Vagina (tissue), 2 donors: Measurements from ENCODE around the gene APOA4. TPM values are rescaled to one million over a fixed set of nuclear protein-coding genes. Genes with fewer than 3 reads are reported as not detected.

ENCODE experiments used
- DNase-seq, 2 donors: peaks; one replicate each; pipeline ENCODE4 v3.0.0-alpha.2; 2017; ENCODE audit errors: extremely low spot score in 2 of 2
- H3K27ac ChIP-seq: fragments of 200-600 bp; sonication (generic); one replicate; pipeline ENCODE4 v1.5.1; 2019
- H3K27me3 ChIP-seq: fragments of 200-600 bp; sonication (generic); one replicate; pipeline ENCODE4 v1.5.1; 2019
- H3K36me3 ChIP-seq, 2 donors: fragments of 200-600 bp; sonication (generic); one replicate each; pipeline ENCODE4 v1.5.1; 2017 to 2019
- H3K4me1 ChIP-seq: fragments of 200-600 bp; sonication (generic); one replicate; pipeline ENCODE4 v1.5.1; 2019
- H3K4me3 ChIP-seq, 2 donors: fragments of 200-600 bp; sonication (generic); 1 replicate in 1 of 2; 2 replicates in 1 of 2; pipeline ENCODE4 v1.5.1; 2016 to 2019
- H3K9me3 ChIP-seq: fragments of 200-600 bp; sonication (generic); one replicate; pipeline ENCODE4 v1.5.1; 2019
- POLR2A ChIP-seq, 2 donors: fragments of 450-650 bp; IDR thresholded peaks; one replicate each; pipeline ENCODE4 v1.6.1; 2017; ENCODE audit warnings: antibody characterized with exemption in 2 of 2, mild to moderate bottlenecking in 2 of 2, moderate library complexity in 2 of 2
- POLR2AphosphoS5 ChIP-seq, 2 donors: sonication (generic); formaldehyde crosslinking; IDR thresholded peaks; one replicate each; pipeline ENCODE4 v1.9.0; 2017; ENCODE audit warnings: antibody characterized with exemption in 2 of 2, mild to moderate bottlenecking in 2 of 2, low read depth in 1 of 2; ENCODE audit not compliant: insufficient read depth in 1 of 2
- intact Hi-C: fragments of 100-400 bp; cut with DNase I; formaldehyde crosslinking; loops from one replicate; pipeline ENCODE4 v1.15.1; 2023
- total RNA-seq: library from RNA; depleted of rRNA; stranded (reverse); fragments of >200 nt; gene quantifications from one replicate; pipeline ENCODE4 v1.2.3, GENCODE V29; 2016
- TF ChIP-seq, protein P1 (sequence below), 3 experiments: fragments of 450-650 bp in 2 of 3; fragments of 200-600 bp in 1 of 3; sonication (generic) in 1 of 3; IDR thresholded peaks; one replicate each; pipeline ENCODE4 v1.5.1; 2017 to 2019; ENCODE audit warnings: antibody characterized with exemption in 3 of 3, mild to moderate bottlenecking in 2 of 3, moderate library complexity in 2 of 3

The APOA4 gene
- total RNA-seq, 1 donor from 2014 or later = not detected

DNA sequence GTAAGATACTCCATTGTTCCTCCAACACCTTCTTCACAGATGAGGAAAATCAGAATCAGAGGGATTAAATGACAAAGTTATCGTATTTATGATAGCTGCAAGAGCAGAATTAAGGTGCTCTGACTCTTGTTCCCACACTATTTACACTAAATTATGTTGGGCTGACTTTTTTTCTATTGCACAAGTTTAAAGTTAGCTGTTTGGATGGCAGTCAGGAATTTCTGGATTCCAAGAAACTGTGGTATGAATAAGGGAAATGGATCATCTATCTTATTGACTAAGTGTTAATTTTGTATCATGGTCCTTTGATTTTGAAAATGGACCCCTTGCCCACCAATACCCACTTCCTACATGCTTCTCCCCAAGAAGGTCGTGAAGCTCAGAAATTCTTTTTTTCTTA, 34.2 kb upstream of the APOA4 start:
- no peaks in the 10 kb centered on the region for H3K9me3 ChIP-seq
- DNase-seq = no peak
- H3K4me1 ChIP-seq = peaks cover 21% of the 10 kb centered on the region
- TF ChIP-seq POLR2AphosphoS5 (IDR thresholded peaks at IDR 0.05; ENCODE audit: insufficient read depth in 1 of 2, low read depth in 1 of 2) (no peak), POLR2A (IDR thresholded peaks at IDR 0.05) (no peak)
- TF ChIP-seq, protein P1, sequence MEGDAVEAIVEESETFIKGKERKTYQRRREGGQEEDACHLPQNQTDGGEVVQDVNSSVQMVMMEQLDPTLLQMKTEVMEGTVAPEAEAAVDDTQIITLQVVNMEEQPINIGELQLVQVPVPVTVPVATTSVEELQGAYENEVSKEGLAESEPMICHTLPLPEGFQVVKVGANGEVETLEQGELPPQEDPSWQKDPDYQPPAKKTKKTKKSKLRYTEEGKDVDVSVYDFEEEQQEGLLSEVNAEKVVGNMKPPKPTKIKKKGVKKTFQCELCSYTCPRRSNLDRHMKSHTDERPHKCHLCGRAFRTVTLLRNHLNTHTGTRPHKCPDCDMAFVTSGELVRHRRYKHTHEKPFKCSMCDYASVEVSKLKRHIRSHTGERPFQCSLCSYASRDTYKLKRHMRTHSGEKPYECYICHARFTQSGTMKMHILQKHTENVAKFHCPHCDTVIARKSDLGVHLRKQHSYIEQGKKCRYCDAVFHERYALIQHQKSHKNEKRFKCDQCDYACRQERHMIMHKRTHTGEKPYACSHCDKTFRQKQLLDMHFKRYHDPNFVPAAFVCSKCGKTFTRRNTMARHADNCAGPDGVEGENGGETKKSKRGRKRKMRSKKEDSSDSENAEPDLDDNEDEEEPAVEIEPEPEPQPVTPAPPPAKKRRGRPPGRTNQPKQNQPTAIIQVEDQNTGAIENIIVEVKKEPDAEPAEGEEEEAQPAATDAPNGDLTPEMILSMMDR (IDR thresholded peaks at IDR 0.05) = no peak
- peaks cover 0 to 42% of the 10 kb centered on the region in 2 donors for H3K36me3 ChIP-seq
- H3K4me3 ChIP-seq = no peak overlapping the region
- H3K27ac ChIP-seq = no peak overlapping the region
- intact Hi-C loops = no loop called here
- no peaks in the 10 kb centered on the region for H3K27me3 ChIP-seq

DNA sequence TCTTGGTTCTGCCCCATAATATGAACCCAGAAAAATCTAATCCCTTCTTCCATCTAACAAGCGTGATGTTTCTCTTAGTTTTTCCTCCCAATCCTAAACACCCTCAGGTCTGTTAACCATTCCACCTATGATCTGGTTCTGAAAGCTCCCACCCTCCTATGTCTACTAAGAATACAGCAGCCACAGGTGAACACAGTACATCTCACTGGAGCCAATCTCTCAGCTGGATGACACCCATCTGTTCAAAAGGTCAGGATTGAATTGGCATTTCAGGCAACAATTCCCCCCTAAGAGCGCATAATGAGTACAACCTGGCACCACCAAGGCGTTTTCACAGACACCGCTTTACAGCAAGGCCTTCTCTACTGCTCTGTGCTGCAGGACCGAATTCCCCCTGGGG, 33.3 kb upstream of the APOA4 start:
- Histone ChIP-seq H3K27ac (no peak overlapping the region), H3K9me3 (no peaks in the 10 kb centered on the region), H3K27me3 (no peaks in the 10 kb centered on the region), H3K4me3 (no peak overlapping the region), H3K36me3 (peaks cover 0 to 33% of the 10 kb centered on the region in 2 donors), H3K4me1 (peaks cover 30% of the 10 kb centered on the region)
- TF ChIP-seq POLR2A (IDR thresholded peaks at IDR 0.05) = no peak
- TF ChIP-seq, protein P1 (IDR thresholded peaks at IDR 0.05) = no peak
- TF ChIP-seq POLR2AphosphoS5 (IDR thresholded peaks at IDR 0.05; ENCODE audit: insufficient read depth in 1 of 2, low read depth in 1 of 2) = no peak
- DNase-seq = no peak
- intact Hi-C loops = no loop called here

DNA sequence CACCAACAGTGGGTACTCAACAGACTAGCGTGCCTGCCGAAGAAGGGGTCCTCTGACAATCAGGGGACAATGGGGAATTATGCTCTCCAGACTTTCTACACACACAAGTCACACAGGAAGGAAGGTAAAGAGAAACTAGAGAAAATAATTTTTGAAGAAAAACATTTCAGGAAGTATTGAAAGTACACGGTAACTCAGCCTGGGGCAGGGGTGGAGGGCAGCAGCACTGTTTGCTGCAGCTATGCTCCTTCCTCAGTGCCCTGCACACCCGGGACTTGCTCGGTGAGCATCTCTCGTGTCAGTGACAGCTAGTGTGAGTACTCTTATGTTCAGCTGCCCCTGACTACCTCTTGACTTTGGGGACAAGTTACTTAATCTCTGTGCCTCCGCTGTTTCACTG, 32.3 kb upstream of the APOA4 start:
- no peaks in the 10 kb centered on the region for H3K27me3 ChIP-seq
- H3K4me3 ChIP-seq = no peak overlapping the region
- TF ChIP-seq POLR2A (IDR thresholded peaks at IDR 0.05) (no peak), POLR2AphosphoS5 (IDR thresholded peaks at IDR 0.05; ENCODE audit: insufficient read depth in 1 of 2, low read depth in 1 of 2) (no peak)
- TF ChIP-seq, protein P1 (IDR thresholded peaks at IDR 0.05) = no peak
- H3K27ac ChIP-seq = no peak overlapping the region
- no peaks in the 10 kb centered on the region for H3K9me3 ChIP-seq
- intact Hi-C loops = no loop called here
- peaks cover 0 to 24% of the 10 kb centered on the region in 2 donors for H3K36me3 ChIP-seq
- H3K4me1 ChIP-seq = peaks cover 38% of the 10 kb centered on the region
- DNase-seq = no peak

DNA sequence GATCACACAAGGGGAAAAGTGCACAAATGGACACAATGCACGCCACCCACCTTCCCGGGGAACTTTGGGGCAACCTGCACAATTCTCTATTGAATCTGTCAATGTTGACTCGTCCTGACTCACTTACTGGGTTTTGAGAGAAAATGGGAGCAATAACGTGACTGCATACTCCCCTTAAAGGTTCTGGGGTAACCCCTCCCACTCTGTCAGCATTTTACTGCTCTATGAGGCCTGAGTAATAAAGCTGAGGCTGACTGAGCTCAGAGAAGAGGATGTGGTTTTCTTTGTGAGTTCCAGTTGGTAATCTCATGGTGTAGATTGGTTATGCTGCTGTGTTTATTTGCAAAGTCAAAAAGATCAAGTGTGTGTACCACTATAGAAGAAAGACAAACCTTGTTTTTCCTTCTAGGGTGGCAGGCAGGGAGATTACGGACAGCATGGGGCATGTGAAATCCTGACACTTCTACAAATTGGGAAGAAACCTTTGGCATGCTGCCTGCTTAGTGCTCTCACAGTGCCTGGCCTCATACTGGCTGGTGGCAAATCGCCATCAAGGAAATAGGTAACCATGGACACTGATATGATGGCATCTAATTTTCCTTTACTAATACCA, 30.5 kb upstream of the APOA4 start:
- peaks cover 0 to 17% of the 10 kb centered on the region in 2 donors for H3K36me3 ChIP-seq
- TF ChIP-seq POLR2A (IDR thresholded peaks at IDR 0.05) = no peak
- no peak for TF ChIP-seq POLR2AphosphoS5 (IDR thresholded peaks at IDR 0.05; ENCODE audit: insufficient read depth in 1 of 2, low read depth in 1 of 2)
- TF ChIP-seq, protein P1 (IDR thresholded peaks at IDR 0.05) = no peak
- DNase-seq = no peak
- peak overlapping the region; percentile 53 for H3K27ac ChIP-seq
- H3K27me3 ChIP-seq = no peaks in the 10 kb centered on the region
- H3K4me1 ChIP-seq = peaks cover 38% of the 10 kb centered on the region
- H3K9me3 ChIP-seq = no peaks in the 10 kb centered on the region
- H3K4me3 ChIP-seq = no peak overlapping the region
- intact Hi-C loops = no loop called here

DNA sequence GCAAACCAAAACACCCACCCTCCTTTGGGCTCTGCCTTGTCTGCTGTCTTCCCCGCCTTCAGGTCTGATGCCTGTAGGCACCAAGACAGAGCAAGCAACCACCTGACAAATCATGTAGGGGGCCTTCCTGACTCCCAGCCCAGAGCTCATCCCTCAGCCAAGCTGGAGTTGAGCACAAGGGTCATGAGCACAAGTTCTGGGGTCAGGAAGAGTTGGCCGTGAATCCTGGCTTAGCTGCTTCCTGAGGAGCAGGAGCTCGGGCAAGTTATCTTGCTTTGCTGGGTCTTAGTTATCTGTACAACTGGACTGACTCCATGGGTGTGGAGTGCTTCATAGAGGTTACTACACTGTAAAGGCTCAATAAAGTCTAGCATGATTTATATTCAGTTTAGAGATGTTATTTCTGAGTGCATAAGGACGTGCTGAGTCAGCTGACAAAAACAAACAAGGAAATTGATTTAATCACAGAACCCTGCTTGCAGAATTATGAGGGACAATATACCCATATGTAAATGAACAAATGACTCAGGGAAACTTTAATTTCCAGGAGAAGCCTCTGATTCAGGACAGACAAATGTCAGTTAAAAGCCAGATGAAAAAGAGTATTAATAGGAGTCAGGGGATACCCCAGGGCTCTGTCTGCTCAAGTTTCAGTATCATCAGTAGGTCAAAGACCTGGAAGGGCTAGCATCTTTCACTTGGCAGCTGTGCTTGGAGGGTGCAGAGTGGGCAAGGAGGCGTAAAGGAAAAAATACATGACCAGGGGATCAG, 29.3 kb upstream of the APOA4 start:
- Histone ChIP-seq H3K27ac (peak overlapping the region; percentile 53), H3K36me3 (peaks cover 0 to 18% of the 10 kb centered on the region in 2 donors), H3K27me3 (no peaks in the 10 kb centered on the region), H3K4me1 (peaks cover 38% of the 10 kb centered on the region), H3K9me3 (no peaks in the 10 kb centered on the region), H3K4me3 (no peak overlapping the region)
- intact Hi-C loops = no loop called here
- no peak for DNase-seq
- TF ChIP-seq POLR2A (IDR thresholded peaks at IDR 0.05) (no peak), POLR2AphosphoS5 (IDR thresholded peaks at IDR 0.05; ENCODE audit: insufficient read depth in 1 of 2, low read depth in 1 of 2) (peak in 1 of 2 donors; percentile 71)
- TF ChIP-seq, protein P1 (IDR thresholded peaks at IDR 0.05) = no peak
